Kidney epithelial cell (primary cell): Measurements from ENCODE around the gene SPACA1. TPM values are rescaled to one million over a fixed set of nuclear protein-coding genes. Genes with fewer than 3 reads are reported as not detected.

ENCODE experiments used
- DNase-seq: peaks from one replicate; pipeline ENCODE4 v3.0.0-alpha.2; 2010; ENCODE audit warnings: low read depth
- H3K27me3 ChIP-seq: 2 replicates; pipeline ENCODE4 v1.6.0; 2011; ENCODE audit warnings: low read length; ENCODE audit not compliant: control insufficient read depth, insufficient read depth
- H3K36me3 ChIP-seq: 2 replicates; pipeline ENCODE4 v1.5.1; 2011; ENCODE audit warnings: low read length; ENCODE audit not compliant: control insufficient read depth, insufficient read depth
- H3K4me3 ChIP-seq: 2 replicates; pipeline ENCODE4 v1.5.1; 2011; ENCODE audit warnings: low read depth, mild to moderate bottlenecking, control low read depth, low read length
- CTCF ChIP-seq: IDR thresholded peaks from 2 replicates; pipeline ENCODE4 v1.5.1; 2011; ENCODE audit warnings: mild to moderate bottlenecking, moderate library complexity, low read length, control low read depth, inconsistent platforms; ENCODE audit not compliant: insufficient read depth, poor library complexity, severe bottlenecking
- total RNA-seq: library from RNA; depleted of rRNA; stranded (reverse); fragments of >200 nt; gene quantifications from 2 replicates; pipeline ENCODE4 v1.2.3, GENCODE V29; 2015

SPACA1 gene
- total RNA-seq, 1 donor from 2014 or later, result not detected

DNA sequence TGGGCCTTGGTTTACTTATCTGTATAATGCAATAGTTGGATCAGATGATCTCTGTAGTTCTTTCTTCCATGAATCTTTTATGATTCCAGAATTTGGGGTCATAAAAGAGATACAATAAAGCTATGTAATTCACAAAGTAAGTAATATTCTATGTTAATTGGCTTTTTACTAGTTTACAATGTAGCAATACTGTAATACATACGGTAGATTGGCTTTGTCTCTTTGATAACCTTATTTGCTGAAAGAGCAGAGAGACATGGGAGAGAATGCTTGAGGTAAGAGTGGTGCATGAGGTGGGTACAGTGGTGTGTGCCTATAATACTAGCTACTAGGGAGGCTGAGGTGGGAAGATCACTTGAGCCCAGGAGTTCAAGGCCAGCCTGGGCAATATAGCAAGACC lies 14.7 kb downstream of the SPACA1 start:
- DNase-seq, result no peak
- no peak for TF ChIP-seq CTCF
- H3K27me3 ChIP-seq, result no peaks in the 10 kb centered on the region
- H3K36me3 ChIP-seq, result no peaks in the 10 kb centered on the region
- H3K4me3 ChIP-seq, result no peak overlapping the region

GRCh38 chr6:88072462-88072861 lies 24.8 kb downstream of the SPACA1 start:
- no peak for DNase-seq
- Histone ChIP-seq H3K27me3 (no peaks in the 10 kb centered on the region), H3K4me3 (no peak overlapping the region), H3K36me3 (no peaks in the 10 kb centered on the region)
- no peak for TF ChIP-seq CTCF

DNA sequence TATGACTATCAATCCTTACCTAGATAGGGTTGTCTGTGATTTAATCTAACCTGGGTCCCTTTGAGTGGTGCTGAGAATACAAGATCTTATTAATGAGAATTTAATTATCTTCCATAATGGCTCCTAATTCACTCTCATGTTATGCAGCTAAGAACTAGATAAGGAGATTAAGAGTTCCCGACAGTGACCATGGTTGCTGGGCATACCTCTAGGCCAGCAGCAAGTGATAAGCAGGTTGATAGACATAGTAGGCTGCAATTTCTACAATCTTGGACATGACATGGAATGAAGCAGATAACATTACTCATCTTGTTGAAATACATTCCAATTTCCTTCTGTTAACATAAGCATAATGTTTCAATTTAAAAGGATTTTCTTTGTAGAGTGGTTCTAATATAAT lies 27.1 kb downstream of the SPACA1 start:
- Histone ChIP-seq H3K4me3 (no peak overlapping the region), H3K27me3 (no peaks in the 10 kb centered on the region), H3K36me3 (no peaks in the 10 kb centered on the region)
- TF ChIP-seq CTCF, result no peak
- DNase-seq, result no peak

GRCh38 chr6:88077305-88077704 lies 29.7 kb downstream of the SPACA1 start:
- TF ChIP-seq CTCF, result no peak
- Histone ChIP-seq H3K27me3 (no peaks in the 10 kb centered on the region), H3K4me3 (no peak overlapping the region), H3K36me3 (no peaks in the 10 kb centered on the region)
- no peak for DNase-seq

DNA sequence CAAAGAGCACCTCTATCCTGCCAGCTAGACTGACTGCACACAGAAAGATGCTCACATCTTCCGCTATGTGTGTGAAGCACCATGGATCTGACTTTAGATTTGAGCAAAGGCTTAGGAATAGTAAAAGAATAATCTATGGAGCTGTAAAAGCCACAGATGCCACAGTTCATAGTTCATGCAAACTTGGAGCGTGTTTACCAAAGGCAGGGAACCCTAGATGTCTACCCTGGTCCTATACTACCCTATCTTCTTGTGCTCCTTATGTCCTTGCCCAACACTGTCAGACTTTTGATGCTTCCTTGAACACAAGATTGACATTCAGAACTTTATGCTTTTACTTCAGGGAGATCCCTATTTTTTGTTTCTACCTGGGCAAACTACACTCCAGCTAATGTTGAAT lies 39.2 kb downstream of the SPACA1 start:
- Histone ChIP-seq H3K27me3 (no peaks in the 10 kb centered on the region), H3K36me3 (no peaks in the 10 kb centered on the region), H3K4me3 (no peak overlapping the region)
- DNase-seq, result no peak
- no peak for TF ChIP-seq CTCF

DNA sequence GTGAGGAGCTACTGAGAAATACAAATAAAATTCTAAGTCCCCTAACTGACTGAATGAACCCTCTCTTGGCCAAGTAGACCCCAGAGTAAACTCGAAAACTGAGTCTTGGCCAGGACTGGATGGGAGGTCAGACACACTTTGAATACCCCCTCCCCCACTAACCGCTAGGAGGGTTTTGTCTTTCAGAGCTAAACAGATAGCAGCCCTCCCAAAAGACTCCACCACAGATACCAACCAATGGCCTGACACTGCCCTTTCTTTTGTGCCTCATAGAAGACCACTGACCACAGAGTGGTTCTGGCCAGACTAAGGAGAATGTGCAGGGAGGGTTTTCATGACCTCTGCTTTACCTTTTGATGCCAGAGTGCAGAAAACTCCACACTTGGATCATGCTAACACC lies 42.1 kb downstream of the SPACA1 start:
- TF ChIP-seq CTCF, result no peak
- no peak overlapping the region for H3K4me3 ChIP-seq
- no peak for DNase-seq
- no peaks in the 10 kb centered on the region for H3K27me3 ChIP-seq
- no peaks in the 10 kb centered on the region for H3K36me3 ChIP-seq
